Measurements from ENCODE around the gene SGSM1. TPM values are rescaled to one million over a fixed set of nuclear protein-coding genes. Genes with fewer than 3 reads are reported as not detected.

Gene SGSM1
- total RNA-seq, 1 donor: not detected

GRCh38 chr22:24776525-24776924 is 29.5 kb upstream of the SGSM1 start:
- no peak for DNase-seq (ENCODE audit: insufficient read length, low spot score, missing footprints)
- no peak for TF ChIP-seq CTCF (IDR thresholded peaks at IDR 0.05; ENCODE audit: extremely low read depth, low read depth, low read length)
- Histone ChIP-seq H2AFZ (ENCODE audit: low read length) (no peak overlapping the region), H3K27me3 (ENCODE audit: insufficient read depth, low read length) (peaks cover 7% of the 10 kb centered on the region), H3K79me2 (ENCODE audit: insufficient read depth, low read length) (no peaks in the 10 kb centered on the region), H3K4me2 (ENCODE audit: insufficient read depth, low read length) (no peak overlapping the region), H3K27ac (ENCODE audit: low read depth, low read length) (no peak overlapping the region), H4K20me1 (ENCODE audit: insufficient read depth, low read length) (no peaks in the 10 kb centered on the region), H3K9me3 (ENCODE audit: low read depth, low read length) (no peaks in the 10 kb centered on the region), H3K4me3 (ENCODE audit: insufficient read depth, low read length) (no peak overlapping the region), H3K36me3 (ENCODE audit: insufficient read depth, low read length) (no peaks in the 10 kb centered on the region), H3K4me1 (ENCODE audit: insufficient read depth, low read length) (no peaks in the 10 kb centered on the region)

- H3K27me3 ChIP-seq (ENCODE audit: insufficient read depth, low read length): no peaks in the 10 kb centered on the region
- no peak overlapping the region for H2AFZ ChIP-seq (ENCODE audit: low read length)
- no peaks in the 10 kb centered on the region for H3K4me1 ChIP-seq (ENCODE audit: insufficient read depth, low read length)
- no peaks in the 10 kb centered on the region for H3K9me3 ChIP-seq (ENCODE audit: low read depth, low read length)
- H3K36me3 ChIP-seq (ENCODE audit: insufficient read depth, low read length): no peaks in the 10 kb centered on the region
- no peak overlapping the region for H3K4me3 ChIP-seq (ENCODE audit: insufficient read depth, low read length)
- H4K20me1 ChIP-seq (ENCODE audit: insufficient read depth, low read length): no peaks in the 10 kb centered on the region
- TF ChIP-seq CTCF (IDR thresholded peaks at IDR 0.05; ENCODE audit: extremely low read depth, low read depth, low read length): no peak
- no peak for DNase-seq (ENCODE audit: insufficient read length, low spot score, missing footprints)
- H3K27ac ChIP-seq (ENCODE audit: low read depth, low read length): no peak overlapping the region
- no peak overlapping the region for H3K4me2 ChIP-seq (ENCODE audit: insufficient read depth, low read length)
- no peaks in the 10 kb centered on the region for H3K79me2 ChIP-seq (ENCODE audit: insufficient read depth, low read length)
Observed at GRCh38 chr22:24789516-24789915, 16.5 kb upstream of the SGSM1 start.

GRCh38 chr22:24791362-24791761 is 14.6 kb upstream of the SGSM1 start:
- no peak for TF ChIP-seq CTCF (IDR thresholded peaks at IDR 0.05; ENCODE audit: extremely low read depth, low read depth, low read length)
- Histone ChIP-seq H3K27ac (ENCODE audit: low read depth, low read length) (no peak overlapping the region), H3K36me3 (ENCODE audit: insufficient read depth, low read length) (no peaks in the 10 kb centered on the region), H3K27me3 (ENCODE audit: insufficient read depth, low read length) (no peaks in the 10 kb centered on the region), H3K79me2 (ENCODE audit: insufficient read depth, low read length) (no peaks in the 10 kb centered on the region), H3K4me2 (ENCODE audit: insufficient read depth, low read length) (no peak overlapping the region), H2AFZ (ENCODE audit: low read length) (no peak overlapping the region), H4K20me1 (ENCODE audit: insufficient read depth, low read length) (no peaks in the 10 kb centered on the region), H3K4me3 (ENCODE audit: insufficient read depth, low read length) (no peak overlapping the region), H3K4me1 (ENCODE audit: insufficient read depth, low read length) (no peaks in the 10 kb centered on the region), H3K9me3 (ENCODE audit: low read depth, low read length) (no peaks in the 10 kb centered on the region)
- DNase-seq (ENCODE audit: insufficient read length, low spot score, missing footprints): peak; percentile 47

GRCh38 chr22:24796056-24796455 is 10.0 kb upstream of the SGSM1 start:
- Histone ChIP-seq H2AFZ (ENCODE audit: low read length) (no peak overlapping the region), H3K36me3 (ENCODE audit: insufficient read depth, low read length) (no peaks in the 10 kb centered on the region), H3K4me1 (ENCODE audit: insufficient read depth, low read length) (no peaks in the 10 kb centered on the region), H3K27me3 (ENCODE audit: insufficient read depth, low read length) (no peaks in the 10 kb centered on the region), H3K27ac (ENCODE audit: low read depth, low read length) (no peak overlapping the region), H3K4me2 (ENCODE audit: insufficient read depth, low read length) (no peak overlapping the region), H4K20me1 (ENCODE audit: insufficient read depth, low read length) (no peaks in the 10 kb centered on the region), H3K4me3 (ENCODE audit: insufficient read depth, low read length) (no peak overlapping the region), H3K79me2 (ENCODE audit: insufficient read depth, low read length) (no peaks in the 10 kb centered on the region), H3K9me3 (ENCODE audit: low read depth, low read length) (no peaks in the 10 kb centered on the region)
- TF ChIP-seq CTCF (IDR thresholded peaks at IDR 0.05; ENCODE audit: extremely low read depth, low read depth, low read length): no peak
- no peak for DNase-seq (ENCODE audit: insufficient read length, low spot score, missing footprints)
